Esophagus muscularis mucosa (tissue), 4 donors: ENCODE measurements around the gene HSPA6. TPM values are rescaled to one million over a fixed set of nuclear protein-coding genes. Genes with fewer than 3 reads are reported as not detected.
"Not testable (repeated sequence)": the region's sequence is repeated elsewhere in the genome, so short reads cannot be mapped to it uniquely, and the experiment has no call there.

Experiments
- DNase-seq: peaks from one replicate; pipeline ENCODE4 v3.0.0-alpha.2; 2017; ENCODE audit errors: extremely low spot score
- H3K27ac ChIP-seq, 4 donors: fragments of 200-600 bp; sonication (generic); replicated peaks in 1 of 4; 1 replicate in 3 of 4; 2 replicates in 1 of 4; pipeline ENCODE4 v1.5.1; 2016 to 2019; ENCODE audit warnings: mild to moderate bottlenecking in 1 of 4
- H3K27me3 ChIP-seq, 4 donors: fragments of 200-600 bp; sonication (generic); one replicate each; pipeline versions ENCODE4 v1.5.1 to v1.6.0; 2016 to 2019
- H3K36me3 ChIP-seq, 4 donors: fragments of 200-600 bp; sonication (generic); one replicate each; pipeline ENCODE4 v1.5.1; 2016 to 2019
- H3K4me1 ChIP-seq, 4 donors: fragments of 200-600 bp; sonication (generic); one replicate each; pipeline ENCODE4 v1.5.1; 2016 to 2019
- H3K4me3 ChIP-seq, 4 donors: fragments of 200-600 bp; sonication (generic); 1 replicate in 2 of 4; 2 replicates in 2 of 4; pipeline ENCODE4 v1.5.1; 2016 to 2019; ENCODE audit warnings: mild to moderate bottlenecking in 4 of 4, moderate library complexity in 1 of 4
- H3K9me3 ChIP-seq, 4 donors: fragments of 200-600 bp; sonication (generic); 1 replicate in 3 of 4; 2 replicates in 1 of 4; pipeline ENCODE4 v1.5.1; 2016 to 2019
- CTCF ChIP-seq, 3 experiments: fragments of 200-600 bp in 2 of 3; fragments of 450-650 bp in 1 of 3; sonication (generic) in 2 of 3; IDR thresholded peaks; one replicate each; pipeline ENCODE4 v1.5.1; 2017 to 2019; ENCODE audit warnings: antibody characterized with exemption in 3 of 3, mild to moderate bottlenecking in 2 of 3, moderate library complexity in 1 of 3
- EP300 ChIP-seq: sonication (generic); formaldehyde crosslinking; IDR thresholded peaks from one replicate; pipeline ENCODE4 v1.6.1; 2017; ENCODE audit warnings: antibody characterized with exemption
- POLR2A ChIP-seq: fragments of 450-650 bp; IDR thresholded peaks from one replicate; pipeline ENCODE4 v1.6.1; 2017; ENCODE audit warnings: antibody characterized with exemption, moderate library complexity, mild to moderate bottlenecking, low read depth
- POLR2AphosphoS5 ChIP-seq, 2 donors: sonication (generic); formaldehyde crosslinking; IDR thresholded peaks; one replicate each; pipeline ENCODE4 v1.6.1; 2017; ENCODE audit warnings: antibody characterized with exemption in 2 of 2
- WGBS: methylation state at CpG from one replicate; pipeline ENCODE4 v1.1.5; 2018; 5-methylcytosine and 5-hydroxymethylcytosine counted together
- intact Hi-C: fragments of 100-400 bp; cut with DNase I; formaldehyde crosslinking; loops from one replicate; pipeline ENCODE4 v1.15.1; 2023
- total RNA-seq, 4 donors: library from RNA; depleted of rRNA; stranded (reverse); fragments of >200 nt; gene quantifications; one replicate each; pipeline versions ENCODE4 v1.1.0 to v1.2.1, GENCODE V29; 2016

HSPA6 gene
- 1 to 10 TPM; 1.8 to 6.5 (median 3.3) TPM for total RNA-seq

GRCh38 chr1:161523817-161524741 is at the start of gene HSPA6:
Gene HSPA6, plus strand, starts transcription at chr1:161524540. Its CDS starts 119 bp downstream, at chr1:161524659.
- H3K4me1 ChIP-seq, intact Hi-C loops, H3K9me3 ChIP-seq, H3K36me3 ChIP-seq, H3K27me3 ChIP-seq: not testable (repeated sequence)
- H3K27ac ChIP-seq, result peak within 1 kb of the TSS; percentile 68 to 85 (median 85)
- DNase-seq, result peak; percentile 94
- TF ChIP-seq POLR2AphosphoS5 (IDR thresholded peaks at IDR 0.05), result peak in 1 of 2 donors; percentile 38
- 0% methylated on average over 18 of the region's 72 CpGs for WGBS
- peak within 1 kb of the TSS; percentile 66 to 84 (median 78) for H3K4me3 ChIP-seq

GRCh38 chr1:161477711-161478110 is 46.6 kb upstream of the HSPA6 start:
- H3K36me3 ChIP-seq, H3K4me1 ChIP-seq, H3K9me3 ChIP-seq, intact Hi-C loops, H3K27ac ChIP-seq, H3K4me3 ChIP-seq, DNase-seq: not testable (repeated sequence)
- H3K27me3 ChIP-seq, result peaks cover 0 to 87% (median 9%) of the 10 kb centered on the region in 4 donors
- WGBS, result 100% methylated on average over 1 of the region's 1 CpG

- no peak for TF ChIP-seq CTCF (IDR thresholded peaks at IDR 0.05)
- TF ChIP-seq EP300, result no peak
- no peak for TF ChIP-seq POLR2AphosphoS5 (IDR thresholded peaks at IDR 0.05)
- no peak for TF ChIP-seq POLR2A
- DNase-seq, result no peak
- Histone ChIP-seq H3K4me1 (no peaks in the 10 kb centered on the region), H3K4me3 (no peak overlapping the region), H3K9me3 (no peaks in the 10 kb centered on the region), H3K27ac (no peak overlapping the region), H3K27me3 (peaks cover 0 to 80% (median 3%) of the 10 kb centered on the region in 4 donors), H3K36me3 (no peaks in the 10 kb centered on the region)
- intact Hi-C loops, result no loop called here
- 87% methylated on average over 7 of the region's 15 CpGs for WGBS
Observed at GRCh38 chr1:161478985-161479384, 45.4 kb upstream of the HSPA6 start.

- Histone ChIP-seq H3K27me3 (peaks cover 0 to 65% (median 0%) of the 10 kb centered on the region in 4 donors), H3K4me1 (no peaks in the 10 kb centered on the region), H3K9me3 (no peaks in the 10 kb centered on the region), H3K27ac (no peak overlapping the region), H3K36me3 (no peaks in the 10 kb centered on the region), H3K4me3 (no peak overlapping the region)
- TF ChIP-seq CTCF (IDR thresholded peaks at IDR 0.05) (no peak), POLR2AphosphoS5 (IDR thresholded peaks at IDR 0.05) (no peak), POLR2A (no peak), EP300 (no peak)
- 85% methylated on average over 20 of the region's 20 CpGs for WGBS
- intact Hi-C loops, result loop anchor here (10.0 kb wide), 1 partner anchor 264 kb away; the partner anchor contains the start of gene DUSP12
- DNase-seq, result no peak
Observed at GRCh38 chr1:161480381-161481035, 43.8 kb upstream of the HSPA6 start.

GRCh38 chr1:161481624-161482392 is 42.5 kb upstream of the HSPA6 start:
- WGBS, result 73% methylated on average over 13 of the region's 13 CpGs
- H3K4me1 ChIP-seq, result no peaks in the 10 kb centered on the region
- TF ChIP-seq POLR2A (no peak), CTCF (IDR thresholded peaks at IDR 0.05) (no peak), POLR2AphosphoS5 (IDR thresholded peaks at IDR 0.05) (no peak), EP300 (no peak)
- H3K27me3 ChIP-seq, result peaks cover 0 to 53% (median 0%) of the 10 kb centered on the region in 4 donors
- no peak overlapping the region for H3K27ac ChIP-seq
- no peaks in the 10 kb centered on the region for H3K36me3 ChIP-seq
- no peaks in the 10 kb centered on the region for H3K9me3 ChIP-seq
- no peak overlapping the region for H3K4me3 ChIP-seq
- intact Hi-C loops, result loop anchor here (10.0 kb wide), 1 partner anchor 263 kb away; the partner anchor contains the start of gene DUSP12
- DNase-seq, result no peak
